Right lung (tissue), 5 donors: ENCODE data around the gene RBM4B. TPM values are rescaled to one million over a fixed set of nuclear protein-coding genes. Genes with fewer than 3 reads are reported as not detected.

ENCODE experiments used
- DNase-seq, 2 donors: peaks; one replicate each; pipeline ENCODE4 v3.0.0-alpha.2; 2013
- polyA plus RNA-seq, 5 donors: library from polyadenylated mRNA; unstranded; fragments of 120-200 nt; gene quantifications; one replicate each; pipeline versions ENCODE4 v1.2.1 to v1.2.3, GENCODE V29; 2013; ENCODE audit warnings: inconsistent platforms in 1 of 5, low replicate concordance in 1 of 5; ENCODE audit not compliant: insufficient read length in 5 of 5, insufficient read depth in 1 of 5

Gene RBM4B
- polyA plus RNA-seq, 5 donors = 68.7 to 81.9 (median 76.5) TPM

- no peak for DNase-seq
Observed at GRCh38 chr11:66688561-66689534, 11.2 kb upstream of the RBM4B start.

DNA sequence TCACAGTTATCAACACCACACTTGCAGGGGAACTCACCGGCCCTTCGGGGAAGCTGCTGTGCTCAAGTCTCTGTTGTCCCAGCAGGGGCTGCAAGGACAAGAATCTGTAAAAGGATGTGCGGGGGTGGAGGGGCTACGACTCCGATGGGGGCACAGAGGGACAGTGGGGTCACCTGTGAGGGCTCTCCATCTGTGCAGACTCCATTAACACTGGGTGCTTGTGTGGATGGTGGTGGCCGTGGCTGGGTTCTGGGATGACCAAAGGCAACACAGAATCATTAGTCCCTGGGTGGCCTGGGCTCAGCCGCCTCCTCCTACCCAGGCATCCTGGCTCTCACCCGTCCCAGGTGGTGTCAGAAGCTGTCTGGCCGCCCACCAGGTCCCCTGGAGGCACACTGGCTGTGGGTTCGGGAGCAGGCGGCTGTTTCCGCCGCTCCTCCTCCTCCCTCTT is 10.2 kb upstream of the RBM4B start:
- DNase-seq = no peak

- DNase-seq = no peak
Observed at GRCh38 chr11:66686801-66687750, 9.4 kb upstream of the RBM4B start.

DNA sequence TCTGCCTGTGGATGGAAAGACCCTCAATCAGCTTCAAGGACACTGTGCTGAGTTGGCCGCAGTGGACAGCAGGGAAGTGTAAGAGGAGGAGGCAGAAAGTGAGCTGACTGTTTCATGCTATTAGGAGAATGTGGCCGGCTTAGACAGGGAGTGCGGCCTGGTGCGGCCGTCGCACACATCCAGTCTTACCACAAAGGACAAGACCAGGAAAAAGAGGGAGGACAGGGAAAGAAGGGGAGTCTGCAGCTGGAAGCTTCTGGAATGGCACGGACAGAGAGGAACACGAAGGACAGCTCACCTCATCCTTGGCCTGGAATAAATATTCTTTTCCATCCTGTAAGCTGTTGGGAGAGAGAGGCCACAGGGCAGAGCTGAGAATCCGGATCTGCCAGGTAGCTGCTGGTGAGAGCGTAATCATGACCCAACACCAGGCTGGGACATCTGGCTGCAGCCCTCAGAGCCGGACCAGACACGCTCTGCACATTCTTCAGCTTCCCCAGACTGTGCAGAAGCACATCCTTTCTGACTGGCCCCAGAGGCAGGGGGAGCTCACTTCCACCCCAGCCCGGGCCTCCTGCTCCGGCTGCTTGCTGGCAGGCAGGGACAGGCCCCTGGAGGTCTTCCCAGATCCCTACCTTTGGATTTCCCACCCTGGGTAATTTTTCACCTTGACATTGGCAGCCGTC is 8.6 kb upstream of the RBM4B start:
- no peak for DNase-seq

DNA sequence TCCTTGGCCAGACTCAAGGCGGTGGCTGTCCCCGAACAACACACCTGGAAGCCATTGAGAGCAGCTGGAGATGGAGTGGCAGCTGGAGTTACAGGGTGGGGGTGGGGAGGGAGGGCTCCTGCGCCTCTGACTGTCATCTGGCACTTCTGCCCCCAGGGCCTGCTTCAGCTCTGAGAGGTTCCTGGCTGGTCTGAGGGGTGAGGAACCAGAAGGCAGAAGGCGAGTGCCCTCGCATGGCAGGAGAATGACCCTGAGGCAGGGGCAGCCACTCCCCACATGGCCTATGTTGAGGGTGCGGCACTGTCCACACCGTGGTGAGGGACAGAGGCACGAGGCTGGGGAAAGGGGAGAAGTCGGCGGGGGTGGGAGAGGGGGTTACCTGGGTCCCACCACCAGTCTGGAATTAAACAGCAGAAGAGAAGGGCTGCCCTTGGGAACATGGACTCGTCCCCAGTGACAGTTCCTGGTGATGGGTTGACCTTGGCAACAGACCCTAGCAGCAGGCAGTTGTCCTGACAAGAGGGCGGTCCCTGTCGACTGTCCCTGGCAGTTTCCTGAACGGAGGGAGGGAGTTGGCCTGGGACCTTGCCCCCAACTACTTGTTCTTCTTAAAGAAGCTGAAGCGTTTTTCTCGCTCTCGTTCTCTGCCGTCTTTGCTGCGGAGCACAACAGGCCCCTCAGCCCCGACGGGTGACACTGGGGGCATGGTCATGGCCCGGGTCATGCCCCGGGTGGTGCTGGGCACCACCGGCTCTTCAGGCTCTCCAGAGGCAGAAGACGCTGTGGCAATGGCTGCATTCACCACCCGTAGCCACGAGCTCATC is 7.8 kb upstream of the RBM4B start:
- no peak for DNase-seq

GRCh38 chr11:66684635-66685034 is 6.9 kb upstream of the RBM4B start:
- DNase-seq = no peak

DNA sequence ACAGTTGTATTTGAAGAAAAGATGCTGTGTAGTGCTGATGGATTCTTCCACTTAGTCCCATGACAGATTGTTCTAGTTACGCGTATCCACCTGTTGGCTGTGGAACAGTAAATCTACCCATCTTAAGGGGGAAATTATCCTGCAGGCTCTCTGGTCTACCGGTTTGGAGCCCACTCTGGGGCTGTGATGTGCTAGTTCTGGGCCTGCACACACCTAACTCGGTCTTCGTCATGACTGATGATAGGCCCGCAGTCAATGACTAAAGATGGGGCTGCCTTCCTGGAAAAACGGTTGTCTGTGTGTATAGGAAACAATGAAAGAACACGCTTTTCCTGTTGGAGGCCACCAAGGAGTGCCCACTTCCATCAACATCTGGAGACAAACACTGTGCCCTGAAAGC is 6.2 kb upstream of the RBM4B start:
- no peak for DNase-seq

DNA sequence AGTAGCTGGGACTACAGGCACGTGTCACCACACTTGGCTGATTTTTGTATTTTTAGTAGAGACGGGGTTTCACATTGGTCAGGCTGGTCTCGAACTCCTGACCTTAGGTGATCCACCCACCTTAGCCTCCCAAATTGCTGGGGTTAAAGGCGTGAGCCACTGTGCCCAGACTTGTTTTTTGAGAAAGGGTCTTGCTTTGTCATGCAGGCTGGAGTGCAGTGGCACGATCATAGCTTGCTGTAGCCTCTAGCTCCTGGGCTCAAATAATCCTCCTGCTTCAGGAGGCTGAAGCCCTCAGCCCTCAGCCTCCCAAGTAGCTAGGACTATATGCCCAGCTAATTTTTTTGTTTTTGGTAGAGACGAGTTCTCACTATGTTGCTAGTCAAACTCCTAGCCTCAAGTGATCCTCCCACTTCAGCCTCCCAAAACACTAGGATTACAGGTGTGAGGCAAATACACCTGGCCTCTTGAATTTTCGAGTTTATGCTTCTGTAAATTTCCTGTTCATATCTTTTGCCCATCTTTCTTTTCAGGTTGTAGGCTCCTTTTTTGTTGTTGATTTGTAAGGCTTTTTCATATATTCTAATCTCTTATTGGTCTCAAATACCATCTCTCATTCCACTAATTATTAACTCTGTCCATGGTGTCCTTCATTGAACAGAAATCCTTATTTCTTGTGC is 3.4 kb upstream of the RBM4B start:
- no peak for DNase-seq

GRCh38 chr11:66676931-66677598 is 622 bp downstream of the RBM4B start:
- peak in 1 of 2 donors; percentile 23 for DNase-seq

DNA sequence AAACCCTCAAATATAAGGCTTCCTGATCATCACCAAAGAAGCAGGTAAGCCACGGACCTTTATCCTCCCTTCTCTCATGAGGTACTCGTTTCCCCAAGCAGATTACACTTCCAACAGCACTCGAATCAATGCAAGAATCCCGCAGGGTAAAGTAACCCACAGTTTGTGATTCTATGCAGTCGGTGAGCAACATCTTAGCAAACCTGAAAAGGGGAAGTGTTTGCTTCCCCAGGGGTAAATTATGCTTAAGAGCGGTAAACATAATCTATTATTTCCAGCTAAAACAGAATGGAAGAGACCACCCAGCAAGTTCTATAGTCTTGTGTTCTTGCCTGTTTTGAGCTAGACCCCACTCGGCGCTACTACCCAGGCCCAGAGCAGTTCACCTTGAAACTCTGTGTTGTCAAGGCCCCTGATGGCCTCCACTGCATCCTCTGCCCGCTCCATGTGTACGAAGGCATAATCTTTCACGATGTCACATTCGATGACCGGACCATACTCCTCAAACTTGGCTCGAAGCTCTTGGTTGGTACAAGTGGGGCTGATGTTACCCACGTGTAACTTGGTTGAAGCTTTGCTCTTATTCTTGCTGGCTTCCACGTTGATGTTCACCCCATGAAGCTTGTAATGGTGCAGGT is 1.3 kb downstream of the RBM4B start:
- no peak for DNase-seq

- no peak for DNase-seq
Observed at GRCh38 chr11:66674964-66675602, 2.6 kb downstream of the RBM4B start.

DNA sequence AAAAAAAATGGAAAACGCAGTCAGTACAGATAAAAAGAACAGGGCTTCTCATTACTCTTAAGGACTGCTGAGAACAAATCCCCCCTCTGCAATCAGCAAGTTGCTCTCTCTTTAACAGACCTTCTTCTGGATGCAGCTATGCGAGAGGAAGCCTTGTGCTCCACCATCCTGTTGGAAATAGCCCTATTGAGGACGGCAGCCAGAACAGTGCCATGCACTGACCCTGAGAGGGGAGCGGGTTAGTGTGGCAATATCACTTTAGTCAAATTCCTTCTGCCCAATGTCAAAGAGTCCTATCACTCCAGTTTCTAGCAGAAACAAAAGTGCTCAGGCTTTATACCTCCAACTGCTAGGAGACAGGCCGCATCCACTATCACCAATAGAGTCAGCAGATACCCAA is 6.9 kb downstream of the RBM4B start:
- no peak for DNase-seq

- no peak for DNase-seq
Observed at GRCh38 chr11:66665369-66665768, 12.3 kb downstream of the RBM4B start.

DNA sequence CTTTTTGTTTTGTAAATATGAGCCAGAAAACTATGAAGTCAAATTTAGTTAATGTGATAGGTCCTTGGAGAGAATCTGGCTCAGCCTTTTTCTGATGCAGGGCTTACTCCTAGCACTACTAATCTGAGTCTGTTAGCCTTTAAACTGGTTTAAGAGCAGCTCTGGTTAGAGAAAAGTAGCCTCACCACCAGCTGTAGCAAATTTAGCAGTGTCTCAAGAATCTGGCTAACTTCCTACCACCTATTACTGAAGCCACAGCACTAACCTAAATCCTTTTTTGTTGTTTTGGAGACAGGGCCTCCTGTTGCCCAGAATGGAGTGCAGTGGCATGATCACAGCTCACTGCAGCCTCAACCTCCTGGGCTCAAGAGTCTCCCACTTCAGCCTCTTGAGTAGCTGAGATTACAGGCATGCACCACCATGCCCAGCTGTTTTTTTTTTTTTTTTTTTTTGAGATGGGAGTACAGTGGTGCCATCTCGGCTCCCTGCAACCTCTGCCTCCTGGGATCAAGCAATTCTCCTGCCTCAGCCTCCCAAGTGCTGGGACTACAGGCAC is 13.9 kb downstream of the RBM4B start:
- no peak for DNase-seq

GRCh38 chr11:66659763-66660162 is 17.9 kb downstream of the RBM4B start:
- DNase-seq = no peak

DNA sequence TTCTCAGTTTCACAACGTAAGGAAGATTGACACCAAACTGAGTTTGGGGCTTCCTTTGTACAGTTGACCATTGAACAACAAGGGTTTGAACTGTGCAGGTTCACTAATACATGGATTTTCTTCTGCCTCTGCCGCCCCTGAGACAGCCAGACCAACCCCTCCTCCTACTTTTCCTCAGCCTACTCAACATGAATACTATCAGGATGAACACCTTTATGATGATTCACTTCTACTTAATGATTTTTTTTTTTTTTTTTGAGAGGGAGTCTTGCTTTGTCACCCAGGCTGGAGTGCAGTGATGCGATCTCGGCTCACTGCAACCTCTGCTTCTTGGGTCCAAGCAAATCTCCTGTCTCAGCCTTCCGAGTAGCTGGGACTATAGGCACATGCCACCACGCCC is 24.6 kb downstream of the RBM4B start:
- no peak for DNase-seq

GRCh38 chr11:66652651-66653050 is 25.0 kb downstream of the RBM4B start:
- DNase-seq = no peak

- DNase-seq = no peak
Observed at GRCh38 chr11:66651016-66651415, 26.7 kb downstream of the RBM4B start.
